Activated naive CD4-positive, alpha-beta T cell treated with anti-CD3 and anti-CD28 coated beads for 36 hours (primary cell): ENCODE measurements around the gene SLC9A1. TPM values are rescaled to one million over a fixed set of nuclear protein-coding genes. Genes with fewer than 3 reads are reported as not detected.
A peak's percentile ranks its signal among the peaks of the same experiment; 100 is the strongest.
"Not testable (repeated sequence)": the region's sequence is repeated elsewhere in the genome, so short reads cannot be mapped to it uniquely, and the experiment has no call there.

Source experiments
- CTCF ChIA-PET: fragments of 350-600 bp; sonication (Branson Sonifier 250); formaldehyde crosslinking; loops from one replicate; lab custom pipeline; 2021; ENCODE audit warnings: antibody characterized with exemption; lab: Charles Lee
- DNase-seq: peaks from one replicate; pipeline ENCODE4 v3.0.0-alpha.2; 2020
- H3K27ac Mint-ChIP-seq: one replicate; pipeline ENCODE4 v1.8.0; 2021; ENCODE audit warnings: mild to moderate bottlenecking, mixed read lengths
- H3K27me3 Mint-ChIP-seq: one replicate; pipeline ENCODE4 v1.8.0; 2021; ENCODE audit warnings: low read depth, mixed read lengths
- H3K36me3 Mint-ChIP-seq: one replicate; pipeline ENCODE4 v1.8.0; 2021; ENCODE audit warnings: low read depth, mixed read lengths
- H3K4me1 Mint-ChIP-seq: one replicate; pipeline ENCODE4 v1.8.0; 2021; ENCODE audit warnings: low read depth, mixed read lengths
- H3K4me3 Mint-ChIP-seq: one replicate; pipeline ENCODE4 v1.8.0; 2021; ENCODE audit warnings: mild to moderate bottlenecking, moderate library complexity, mixed read lengths
- H3K9me3 Mint-ChIP-seq: one replicate; pipeline ENCODE4 v1.8.0; 2021; ENCODE audit warnings: mixed read lengths
- intact Hi-C: fragments of 100-400 bp; cut with micrococcal nuclease; formaldehyde crosslinking; loops from one replicate; pipeline ENCODE4 v1.15.1; 2023
- total RNA-seq, 2 experiments: library from RNA; stranded (reverse); gene quantifications; one replicate each; pipeline ENCODE4 v1.2.3, GENCODE V29; 2021

SLC9A1 gene
- 10 to 100 TPM; 15.4 to 16.5 TPM for total RNA-seq

DNA sequence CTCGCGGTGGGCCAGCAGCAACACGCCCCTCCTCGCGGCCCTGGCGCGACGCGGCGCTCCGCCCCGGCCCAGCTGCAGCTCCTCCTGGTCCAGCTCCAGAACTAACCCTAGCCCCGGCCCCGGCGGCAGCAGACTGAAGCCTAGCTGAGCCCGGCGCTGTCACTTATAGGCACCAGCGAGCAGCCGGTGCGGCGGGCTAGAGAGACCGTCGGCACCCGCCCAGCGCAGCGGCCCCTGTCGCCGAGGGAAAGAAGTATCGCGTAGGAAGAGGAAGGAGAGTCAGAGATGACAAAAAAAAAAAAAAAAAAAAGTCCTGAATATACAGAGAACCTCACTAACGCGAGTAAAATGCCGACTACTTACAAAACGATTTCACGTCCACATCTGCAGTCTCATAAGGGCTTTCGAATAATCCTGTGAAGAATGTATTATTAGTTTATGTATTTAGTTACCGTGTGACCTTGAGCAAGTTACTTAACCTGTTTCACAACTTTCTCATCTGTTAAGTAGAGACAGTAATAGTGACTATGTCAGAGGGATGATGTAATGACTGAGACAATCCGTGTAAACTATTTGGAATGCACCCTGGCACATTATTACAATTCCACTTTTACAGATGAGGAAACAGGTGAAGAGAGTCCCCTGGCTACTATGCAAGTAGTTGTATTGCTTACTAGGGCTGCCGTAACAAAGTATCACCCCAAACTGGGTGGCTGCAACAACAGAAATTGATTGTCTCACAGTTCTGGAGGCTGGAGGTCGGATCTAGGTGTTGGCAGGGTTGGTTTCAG is at the start of gene SLC9A1:
Gene SLC9A1, minus strand, starts transcription at position 135 of the 791 bp plus-strand sequence. CDS start 791 bp downstream, outside the sequence.
- H3K4me3 Mint-ChIP-seq: peak within 1 kb of the TSS; percentile 89
- peaks cover 1% of the 10 kb centered on the region for H3K36me3 Mint-ChIP-seq
- intact Hi-C loops: loop anchor here (1.0 to 2.0 kb wide), 5 partner anchors 18 to 618 kb away; partner anchors contain the start of genes STX12, TMEM222 and WDTC1
- DNase-seq: peak; percentile 91
- peak within 1 kb of the TSS; percentile 98 for H3K27ac Mint-ChIP-seq
- H3K9me3 Mint-ChIP-seq: no peaks in the 10 kb centered on the region
- H3K4me1 Mint-ChIP-seq: peaks cover 47% of the 10 kb centered on the region
- CTCF ChIA-PET: interaction anchor here (0.6 to 3.5 kb wide), 9 partner anchors 9 to 365 kb away, joined by 3 to 19 read pairs (median 4); no protein-coding TSS in a partner anchor
- no peaks in the 10 kb centered on the region for H3K27me3 Mint-ChIP-seq

DNA sequence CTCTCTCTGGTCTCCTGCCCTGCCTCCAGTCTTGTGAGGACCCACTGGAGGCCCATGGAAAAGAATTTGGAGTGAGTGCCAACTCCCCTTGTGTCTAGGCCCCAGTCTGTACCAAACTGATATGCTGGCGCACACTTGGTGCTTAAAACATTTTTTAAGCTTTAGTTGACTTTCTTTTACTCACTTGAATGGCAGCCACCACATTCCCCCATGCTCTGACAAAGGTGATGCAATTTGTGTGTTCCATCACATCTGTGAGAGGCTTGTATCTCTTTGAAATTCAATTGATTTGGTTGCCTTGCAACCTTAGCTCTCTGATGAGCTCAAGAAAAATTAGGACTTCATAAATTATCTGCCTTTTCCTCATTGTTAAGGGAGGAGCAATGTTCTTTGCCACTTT is 49.0 kb upstream of the SLC9A1 start:
- Mint-ChIP-seq H3K36me3 (no peaks in the 10 kb centered on the region), H3K4me1 (no peaks in the 10 kb centered on the region), H3K27ac (no peak overlapping the region), H3K9me3 (no peaks in the 10 kb centered on the region), H3K27me3 (no peaks in the 10 kb centered on the region), H3K4me3 (no peak overlapping the region)
- no peak for DNase-seq
- intact Hi-C loops: no loop called here
- CTCF ChIA-PET: interaction anchor here (0.6 to 1.2 kb wide), 2 partner anchors 42 to 93 kb away, joined by 4 read pairs; no protein-coding TSS in a partner anchor

- intact Hi-C loops: no loop called here
- Mint-ChIP-seq H3K9me3 (no peaks in the 10 kb centered on the region), H3K36me3 (no peaks in the 10 kb centered on the region), H3K4me3 (no peak overlapping the region), H3K27me3 (no peaks in the 10 kb centered on the region), H3K27ac (no peak overlapping the region), H3K4me1 (peaks cover 3% of the 10 kb centered on the region)
- DNase-seq: no peak
- CTCF ChIA-PET: interaction anchor here (0.8 to 1.4 kb wide), 3 partner anchors 78 to 100 kb away, joined by 3 read pairs; no protein-coding TSS in a partner anchor
These were observed 46.4 kb upstream of the SLC9A1 start for GRCh38 chr1:27201295-27201694.

GRCh38 chr1:27193194-27193593 is 38.3 kb upstream of the SLC9A1 start:
- H3K4me1 Mint-ChIP-seq: peaks cover 3% of the 10 kb centered on the region
- CTCF ChIA-PET: interaction anchor here (0.6 kb wide), 1 partner anchor 196 kb away, joined by 7 read pairs; no protein-coding TSS in a partner anchor

DNA sequence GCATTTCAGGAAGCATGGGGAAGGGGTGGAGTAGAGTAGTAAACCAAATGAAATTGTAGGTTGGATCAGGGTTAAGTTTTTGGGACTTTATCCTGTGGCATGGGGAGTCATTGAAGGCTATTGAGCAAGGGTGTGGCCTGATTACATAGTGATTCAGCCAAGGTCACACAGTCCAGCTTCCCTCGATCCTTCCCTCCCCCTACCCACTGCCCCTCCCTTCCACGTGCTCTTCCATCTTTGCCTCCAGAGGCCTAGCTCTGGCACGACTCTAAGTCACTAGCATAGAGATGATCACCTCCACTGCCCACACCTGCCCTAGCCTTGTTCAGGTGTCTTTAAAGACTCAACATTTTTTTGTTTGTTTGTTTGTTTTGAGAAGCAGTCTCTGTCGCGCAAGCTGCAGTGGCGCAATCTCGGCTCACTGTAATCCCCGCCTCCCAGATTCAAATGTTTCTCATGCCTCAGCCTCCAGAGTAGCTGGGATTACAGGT is 37.2 kb upstream of the SLC9A1 start:
- Mint-ChIP-seq H3K36me3 (no peaks in the 10 kb centered on the region), H3K27ac (no peak overlapping the region), H3K9me3 (no peaks in the 10 kb centered on the region), H3K4me1 (no peaks in the 10 kb centered on the region), H3K27me3 (no peaks in the 10 kb centered on the region), H3K4me3 (no peak overlapping the region)
- intact Hi-C loops: loop anchor here (2.0 kb wide), 1 partner anchor 143 kb away; no protein-coding TSS in a partner anchor
- DNase-seq: no peak
- CTCF ChIA-PET: no interaction called here

More at GRCh38 chr1:27193194-27193593, 38.3 kb upstream of the SLC9A1 start:
- Mint-ChIP-seq H3K4me3 (no peak overlapping the region), H3K36me3 (no peaks in the 10 kb centered on the region), H3K27me3 (no peaks in the 10 kb centered on the region), H3K9me3 (no peaks in the 10 kb centered on the region), H3K27ac (no peak overlapping the region)
- intact Hi-C loops: loop anchor here (2.0 kb wide), 1 partner anchor 144 kb away; no protein-coding TSS in a partner anchor
- no peak for DNase-seq

DNA sequence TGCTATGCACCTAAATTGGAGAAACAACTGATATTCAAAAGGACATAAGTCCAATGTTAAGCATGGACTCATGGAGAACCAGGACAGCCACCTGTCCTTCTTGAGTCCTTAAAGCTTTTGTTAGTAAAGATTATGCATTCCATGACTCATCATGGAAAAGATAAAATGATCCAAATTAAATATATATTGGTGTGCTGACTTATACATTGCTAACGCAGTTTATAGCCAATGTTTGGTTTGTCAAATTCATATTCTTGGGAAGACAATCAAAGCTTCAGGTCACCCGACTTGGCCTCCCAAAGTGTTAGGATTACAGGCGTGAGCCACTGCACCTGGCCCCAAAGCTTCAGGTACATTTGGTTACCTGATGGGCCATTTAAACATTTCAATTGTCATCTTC is 29.7 kb upstream of the SLC9A1 start:
- H3K36me3 Mint-ChIP-seq, H3K27ac Mint-ChIP-seq, CTCF ChIA-PET, H3K4me1 Mint-ChIP-seq, DNase-seq, H3K27me3 Mint-ChIP-seq, H3K4me3 Mint-ChIP-seq, intact Hi-C loops: not testable (repeated sequence)
- peaks cover 14% of the 10 kb centered on the region for H3K9me3 Mint-ChIP-seq

DNA sequence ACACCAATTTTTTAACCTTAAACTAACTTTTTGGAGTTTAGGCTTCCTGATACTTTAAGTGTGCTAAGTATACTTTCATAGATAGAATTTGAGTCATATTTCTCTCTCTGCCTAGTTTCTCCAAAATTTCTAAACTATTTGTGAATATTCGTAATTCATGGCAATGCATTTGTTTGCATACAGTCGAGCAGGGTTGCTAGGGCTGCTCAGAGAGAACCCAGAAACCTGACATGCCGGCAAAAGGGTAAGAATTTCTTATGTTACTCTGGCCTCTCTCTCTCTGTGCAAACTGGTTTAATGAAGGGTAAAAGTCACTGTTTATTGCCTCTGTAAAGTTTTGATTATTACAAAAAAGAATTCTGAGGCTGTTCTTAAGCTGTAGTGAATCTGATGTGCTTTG is 25.1 kb upstream of the SLC9A1 start:
- Mint-ChIP-seq H3K36me3 (peaks cover 2% of the 10 kb centered on the region), H3K4me3 (no peak overlapping the region), H3K27ac (no peak overlapping the region), H3K27me3 (no peaks in the 10 kb centered on the region), H3K4me1 (no peaks in the 10 kb centered on the region), H3K9me3 (peaks cover 18% of the 10 kb centered on the region)
- intact Hi-C loops: no loop called here
- CTCF ChIA-PET: no interaction called here
- no peak for DNase-seq

- no peak for DNase-seq
- intact Hi-C loops: no loop called here
- CTCF ChIA-PET: interaction anchor here (0.8 kb wide), 1 partner anchor 133 kb away, joined by 4 read pairs; no protein-coding TSS in a partner anchor
- no peaks in the 10 kb centered on the region for H3K4me1 Mint-ChIP-seq
- H3K4me3 Mint-ChIP-seq: no peak overlapping the region
- no peaks in the 10 kb centered on the region for H3K27me3 Mint-ChIP-seq
- H3K9me3 Mint-ChIP-seq: peaks cover 18% of the 10 kb centered on the region
- no peak overlapping the region for H3K27ac Mint-ChIP-seq
- H3K36me3 Mint-ChIP-seq: peaks cover 2% of the 10 kb centered on the region
These were observed 24.5 kb upstream of the SLC9A1 start for GRCh38 chr1:27179379-27179778.

- Mint-ChIP-seq H3K4me3 (no peak overlapping the region), H3K4me1 (no peaks in the 10 kb centered on the region), H3K27me3 (no peaks in the 10 kb centered on the region), H3K27ac (no peak overlapping the region), H3K36me3 (no peaks in the 10 kb centered on the region), H3K9me3 (peaks cover 12% of the 10 kb centered on the region)
- intact Hi-C loops: no loop called here
- DNase-seq: no peak
- CTCF ChIA-PET: no interaction called here
These were observed 22.0 kb upstream of the SLC9A1 start for GRCh38 chr1:27176954-27177353.

DNA sequence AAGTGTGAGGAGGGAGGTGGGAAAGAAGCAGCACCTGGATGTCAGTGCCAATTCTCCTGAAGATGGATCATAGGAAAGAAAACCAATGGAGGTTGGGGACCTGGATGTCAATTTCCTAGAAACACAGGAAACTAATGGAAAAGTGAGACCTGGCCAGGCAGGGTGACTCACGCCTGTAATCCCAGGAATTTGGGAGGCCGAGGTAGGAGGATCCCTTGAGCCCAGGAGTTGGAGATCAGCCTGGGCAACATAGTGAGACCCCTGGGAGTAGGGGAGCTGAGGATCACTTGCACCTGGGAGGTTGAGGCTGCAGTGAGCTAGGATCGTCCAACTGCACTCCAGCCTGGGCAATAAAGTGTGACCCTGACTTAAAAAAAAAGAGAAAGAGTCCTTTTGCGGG is 21.4 kb upstream of the SLC9A1 start:
- no peak overlapping the region for H3K27ac Mint-ChIP-seq
- intact Hi-C loops: no loop called here
- H3K9me3 Mint-ChIP-seq: peaks cover 10% of the 10 kb centered on the region
- no peaks in the 10 kb centered on the region for H3K27me3 Mint-ChIP-seq
- no peak for DNase-seq
- H3K36me3 Mint-ChIP-seq: no peaks in the 10 kb centered on the region
- CTCF ChIA-PET: no interaction called here
- H3K4me1 Mint-ChIP-seq: no peaks in the 10 kb centered on the region
- no peak overlapping the region for H3K4me3 Mint-ChIP-seq

- DNase-seq, H3K4me3 Mint-ChIP-seq, H3K9me3 Mint-ChIP-seq, H3K27me3 Mint-ChIP-seq, intact Hi-C loops, H3K4me1 Mint-ChIP-seq, H3K36me3 Mint-ChIP-seq, H3K27ac Mint-ChIP-seq: not testable (repeated sequence)
- CTCF ChIA-PET: interaction anchor here (0.6 to 1.7 kb wide), 2 partner anchors 81 to 129 kb away, joined by 3 to 4 read pairs; no protein-coding TSS in a partner anchor
These were observed 18.1 kb upstream of the SLC9A1 start for GRCh38 chr1:27172992-27173391.

- CTCF ChIA-PET: interaction anchor here (0.6 kb wide), 2 partner anchors 52 to 93 kb away, joined by 3 to 4 read pairs; no protein-coding TSS in a partner anchor
- Mint-ChIP-seq H3K27ac (no peak overlapping the region), H3K27me3 (no peaks in the 10 kb centered on the region), H3K4me1 (peaks cover 3% of the 10 kb centered on the region), H3K4me3 (no peak overlapping the region), H3K9me3 (no peaks in the 10 kb centered on the region), H3K36me3 (no peaks in the 10 kb centered on the region)
- no peak for DNase-seq
- intact Hi-C loops: no loop called here
These were observed 12.0 kb upstream of the SLC9A1 start for GRCh38 chr1:27166929-27167328.
